Endothelial cell of umbilical vein (primary cell): ENCODE results near the gene OASL. TPM values are rescaled to one million over a fixed set of nuclear protein-coding genes. Genes with fewer than 3 reads are reported as not detected.

Source experiments
- BruUV-seq: library from RNA; stranded (reverse); fragments of 400-500 nt; replicated peaks from 2 replicates; lab custom pipeline; 2021; lab: Mats Ljungman, UMichigan
- CTCF ChIA-PET: fragments of 300-600, 350-600 bp; sonication (Branson Sonifier 250); formaldehyde crosslinking; loops from one replicate; lab custom pipeline; 2021; ENCODE audit warnings: antibody characterized with exemption, inconsistent platforms; lab: Charles Lee
- POLR2A ChIA-PET: fragments of 300-600, 350-600 bp; sonication (Branson Sonifier 250); formaldehyde crosslinking; loops from one replicate; lab custom pipeline; 2021; ENCODE audit warnings: antibody characterized with exemption, inconsistent platforms; lab: Charles Lee
- DNase-seq: peaks from one replicate; pipeline ENCODE4 v3.0.0-alpha.2; 2011; ENCODE audit warnings: low read depth, low spot score
- FAIRE-seq: peaks from 2 replicates; lab custom pipeline; 2011; peaks lifted over from hg19 to GRCh38; lab: Jason Lieb, UNC
- H2AFZ ChIP-seq: 2 replicates; pipeline ENCODE4 v1.6.0; 2012; ENCODE audit warnings: low read depth, low read length, control low read depth, inconsistent platforms
- H3K27ac ChIP-seq: 2 replicates; pipeline ENCODE4 v1.5.1; 2011; ENCODE audit warnings: low read depth, mild to moderate bottlenecking, control low read depth, low read length, moderate library complexity; ENCODE audit not compliant: insufficient read depth
- H3K27me3 ChIP-seq, 2 experiments: 2 replicates each; pipeline versions ENCODE4 v1.6.0 to v1.6.1; 2011; ENCODE audit warnings: low read length in 2 of 2, mixed read lengths in 1 of 2; ENCODE audit not compliant: control insufficient read depth in 2 of 2, insufficient read depth in 2 of 2
- H3K36me3 ChIP-seq, 2 experiments: 2 replicates in 1 of 2; 3 replicates in 1 of 2; pipeline ENCODE4 v1.5.1; 2011; ENCODE audit warnings: low read length in 2 of 2, mild to moderate bottlenecking in 1 of 2, moderate library complexity in 1 of 2; ENCODE audit not compliant: control insufficient read depth in 2 of 2, insufficient read depth in 2 of 2; ENCODE audit errors: extremely low read depth in 1 of 2
- H3K4me1 ChIP-seq: 3 replicates; pipeline ENCODE4 v1.5.1; 2011; ENCODE audit warnings: mild to moderate bottlenecking, low read length; ENCODE audit not compliant: control insufficient read depth, insufficient read depth; ENCODE audit errors: extremely low read depth
- H3K4me2 ChIP-seq: 2 replicates; pipeline ENCODE4 v1.6.1; 2011; ENCODE audit warnings: low read length, control low read depth, mixed read lengths; ENCODE audit not compliant: insufficient read depth
- H3K4me3 ChIP-seq, 3 experiments: fragments of 200-600 bp in 1 of 3; sonication (generic), shearing (Covaris generic) in 1 of 3; replicated peaks in 1 of 3; 2 replicates each; pipeline ENCODE4 v1.5.1; 2011 to 2016; ENCODE audit warnings: control low read depth in 3 of 3, low read length in 3 of 3, mild to moderate bottlenecking in 2 of 3, inconsistent platforms in 1 of 3, low read depth in 1 of 3, moderate library complexity in 1 of 3; ENCODE audit not compliant: insufficient read depth in 1 of 3
- H3K79me2 ChIP-seq: 2 replicates; pipeline ENCODE4 v1.6.0; 2012; ENCODE audit warnings: low read length, inconsistent platforms; ENCODE audit not compliant: control insufficient read depth, insufficient read depth
- H3K9ac ChIP-seq: replicated peaks from 2 replicates; pipeline ENCODE3; 2011; ENCODE audit warnings: low read length, control low read depth; ENCODE audit not compliant: insufficient read depth; ENCODE audit errors: extremely low read depth
- H3K9me1 ChIP-seq: replicated peaks from 3 replicates; pipeline ENCODE4 v1.6.0; 2011; ENCODE audit warnings: mild to moderate bottlenecking, low read length; ENCODE audit not compliant: control insufficient read depth, insufficient read depth; ENCODE audit errors: extremely low read depth
- H3K9me3 ChIP-seq: replicated peaks from 2 replicates; pipeline ENCODE4 v1.5.1; 2012; ENCODE audit warnings: low read length, inconsistent platforms; ENCODE audit not compliant: control insufficient read depth, insufficient read depth
- H4K20me1 ChIP-seq: replicated peaks from 2 replicates; pipeline ENCODE3; 2011; ENCODE audit warnings: mild to moderate bottlenecking, low read length; ENCODE audit not compliant: control insufficient read depth, insufficient read depth; ENCODE audit errors: extremely low read depth
- CTCF ChIP-seq, 2 donors: IDR thresholded peaks; 1 replicate in 1 of 2; 2 replicates in 1 of 2; pipeline ENCODE4 v1.5.1; 2011; ENCODE audit warnings: low read length in 2 of 2, mild to moderate bottlenecking in 2 of 2, moderate library complexity in 2 of 2, control low read depth in 1 of 2, inconsistent platforms in 1 of 2, low read depth in 1 of 2; ENCODE audit not compliant: insufficient read depth in 1 of 2; ENCODE audit errors: extremely low read depth in 1 of 2
- EZH2 ChIP-seq: IDR thresholded peaks from 2 replicates; pipeline ENCODE4 v1.6.1; 2012; ENCODE audit warnings: borderline replicate concordance, low read depth, mild to moderate bottlenecking, moderate library complexity, low read length, inconsistent platforms; ENCODE audit not compliant: severe bottlenecking
- FOS ChIP-seq: IDR thresholded peaks from 2 replicates; pipeline ENCODE4 v1.6.1; 2011; ENCODE audit warnings: mild to moderate bottlenecking, low read length, moderate library complexity, borderline replicate concordance; ENCODE audit not compliant: insufficient read depth
- GATA2 ChIP-seq: IDR thresholded peaks from 2 replicates; pipeline ENCODE4 v1.7.0; 2011; ENCODE audit warnings: low read depth, mild to moderate bottlenecking, moderate library complexity, mixed read lengths, low read length; ENCODE audit not compliant: insufficient read length, insufficient read depth
- JUN ChIP-seq: IDR thresholded peaks from 2 replicates; pipeline ENCODE4 v1.6.1; 2011; ENCODE audit warnings: borderline replicate concordance, low read depth; ENCODE audit not compliant: insufficient read length, insufficient read depth
- MAX ChIP-seq: IDR thresholded peaks from 2 replicates; pipeline ENCODE4 v1.6.1; 2011; ENCODE audit not compliant: insufficient read depth, insufficient read length
- MYC ChIP-seq: IDR thresholded peaks from one replicate; pipeline ENCODE4 v1.6.1; 2011; ENCODE audit warnings: mild to moderate bottlenecking, low read depth, low read length
- POLR2A ChIP-seq: IDR thresholded peaks from 2 replicates; pipeline ENCODE4 v1.6.1; 2012; ENCODE audit warnings: low read depth, mild to moderate bottlenecking, control low read depth, low read length
- POLR2AphosphoS5 ChIP-seq: IDR thresholded peaks from 2 replicates; pipeline ENCODE4 v1.6.1; 2012; ENCODE audit warnings: low read depth, mild to moderate bottlenecking, control low read depth, low read length, moderate library complexity; ENCODE audit not compliant: insufficient read depth
- dilution Hi-C: fragments of 300-500 bp; cut with MboI; formaldehyde crosslinking; loops from one replicate; pipeline ENCODE4 v1.15.0; 2019; ENCODE audit warnings: low sequenced_read_pairs; ENCODE audit not compliant: extremely low pct_ligation_motif_present
- intact Hi-C: fragments of 100-400 bp; cut with micrococcal nuclease; formaldehyde crosslinking; loops from one replicate; pipeline ENCODE4 v1.10.0; 2022
- polyA plus RNA-seq, 4 experiments: library from polyadenylated mRNA; depleted of rRNA in 3 of 4; stranded (reverse) in 3 of 4; unstranded in 1 of 4; fragments of >200 nt; gene quantifications; 2 replicates each; pipeline versions ENCODE4 v1.2.1 to v1.2.3, GENCODE V29; 2011 to 2012; ENCODE audit warnings: missing spikeins in 1 of 4
- total RNA-seq: library from RNA; stranded (reverse); gene quantifications from 2 replicates; pipeline ENCODE4 v1.2.3, GENCODE V29; 2021

Gene OASL
- total and polyA plus RNA-seq, 2 donors (not counting 3 experiments of a cell fraction or from before 2014, with no cell fraction given): 0.17 to 0.33 TPM

GRCh38 chr12:120979862-120980696, 59.0 kb downstream of the OASL start:
- POLR2A ChIA-PET: no interaction called here
- dilution Hi-C loops: no loop called here

More at GRCh38 chr12:120979862-120980696, 59.0 kb downstream of the OASL start:
- Histone ChIP-seq H2AFZ (no peak overlapping the region), H3K27ac (no peak overlapping the region), H3K4me3 (no peak overlapping the region), H3K36me3 (no peaks in the 10 kb centered on the region), H3K4me2 (no peak overlapping the region), H3K27me3 (no peaks in the 10 kb centered on the region), H3K79me2 (no peaks in the 10 kb centered on the region), H3K9me1 (no peaks in the 10 kb centered on the region), H3K4me1 (no peaks in the 10 kb centered on the region), H3K9me3 (no peaks in the 10 kb centered on the region), H4K20me1 (no peaks in the 10 kb centered on the region), H3K9ac (no peak overlapping the region)
- CTCF ChIA-PET: interaction anchor here (1.4 to 2.6 kb wide), 2 partner anchors 8 to 331 kb away, joined by 4 to 14 read pairs; no protein-coding TSS in a partner anchor
- BruUV-seq: no TSS peak
- no peak for FAIRE-seq
- intact Hi-C loops: loop anchor here (2.0 kb wide), 1 partner anchor 17 kb away; no protein-coding TSS in a partner anchor
- DNase-seq: no peak
- TF ChIP-seq CTCF (IDR thresholded peaks at IDR 0.05; ENCODE audit: extremely low read depth in 1 of 2, insufficient read depth in 1 of 2, low read depth in 1 of 2, low read length in 2 of 2): no peak
- TF ChIP-seq GATA2: no peak
- TF ChIP-seq FOS: no peak
- TF ChIP-seq MYC: no peak
- no peak for TF ChIP-seq JUN
- TF ChIP-seq POLR2AphosphoS5: no peak
- no peak for TF ChIP-seq MAX
- TF ChIP-seq POLR2A: no peak
- TF ChIP-seq EZH2: no peak
